CD4-positive, alpha-beta T cell treated with Interleukin-10 for 1 hour (primary cell): ENCODE results near the gene NUDCD3.
"Not testable (repeated sequence)": the region's sequence is repeated elsewhere in the genome, so short reads cannot be mapped to it uniquely, and the experiment has no call there.

Experiments used
- DNase-seq: peaks from one replicate; pipeline ENCODE4 v3.0.0-alpha.2; 2020

NUDCD3 gene

GRCh38 chr7:44515590-44516268 is 25.3 kb upstream of the NUDCD3 start:
- DNase-seq: no peak

- DNase-seq: no peak
Measured at GRCh38 chr7:44512736-44513135, 22.3 kb upstream of the NUDCD3 start.

- no peak for DNase-seq
Measured at GRCh38 chr7:44511863-44512468, 21.5 kb upstream of the NUDCD3 start.

- no peak for DNase-seq
Measured at GRCh38 chr7:44511236-44511635, 20.8 kb upstream of the NUDCD3 start.

- DNase-seq: no peak
Measured at GRCh38 chr7:44508328-44509030, 18.0 kb upstream of the NUDCD3 start.

- not testable (repeated sequence) for DNase-seq
Measured at GRCh38 chr7:44506592-44507288, 16.3 kb upstream of the NUDCD3 start.

- DNase-seq: peak; percentile 2
Measured at GRCh38 chr7:44505595-44505994, 15.1 kb upstream of the NUDCD3 start.

- DNase-seq: no peak
Measured at GRCh38 chr7:44498230-44498954, 7.9 kb upstream of the NUDCD3 start.

- DNase-seq: no peak
Measured at GRCh38 chr7:44497155-44498027, 6.9 kb upstream of the NUDCD3 start.

- DNase-seq: no peak
Measured at GRCh38 chr7:44496385-44496784, 5.9 kb upstream of the NUDCD3 start.

- DNase-seq: no peak
Measured at GRCh38 chr7:44494960-44495359, 4.5 kb upstream of the NUDCD3 start.

GRCh38 chr7:44491229-44491628 is 771 bp upstream of the NUDCD3 start:
- DNase-seq: no peak

- DNase-seq: peak; percentile 56
Measured at GRCh38 chr7:44489955-44490350, 505 bp downstream of the NUDCD3 start.

GRCh38 chr7:44488955-44489354 is 1.5 kb downstream of the NUDCD3 start:
- DNase-seq: no peak

GRCh38 chr7:44486693-44487092 is 3.8 kb downstream of the NUDCD3 start:
- DNase-seq: no peak

- no peak for DNase-seq
Measured at GRCh38 chr7:44486001-44486400, 4.5 kb downstream of the NUDCD3 start.

- DNase-seq: no peak
Measured at GRCh38 chr7:44484482-44485313, 5.8 kb downstream of the NUDCD3 start.

- DNase-seq: no peak
Measured at GRCh38 chr7:44482502-44483485, 7.7 kb downstream of the NUDCD3 start.

- DNase-seq: no peak
Measured at GRCh38 chr7:44477938-44478337, 12.5 kb downstream of the NUDCD3 start.
